ENCODE data around the gene TTC13. TPM values are rescaled to one million over a fixed set of nuclear protein-coding genes. Genes with fewer than 3 reads are reported as not detected.

TTC13 gene
- total and polyA plus RNA-seq, 4 donors: 2.6 to 17.5 (median 6.8) TPM

GRCh38 chr1:230948903-230949302 is 29.8 kb downstream of the TTC13 start:
- no peak for DNase-seq (ENCODE audit: low spot score)
- H3K4me3 ChIP-seq (ENCODE audit: low read depth in 1 of 3, low read length in 3 of 3): no peak overlapping the region
- H3K27ac ChIP-seq (ENCODE audit: low read depth in 1 of 2, low read length in 2 of 2): no peak overlapping the region
- no peak overlapping the region for H3K9ac ChIP-seq (ENCODE audit: low read depth in 1 of 2, low read length in 2 of 2)
- no peaks in the 10 kb centered on the region for H3K27me3 ChIP-seq (ENCODE audit: control insufficient read depth in 4 of 4, insufficient read depth in 4 of 4, low read length in 3 of 4)
- no peaks in the 10 kb centered on the region for H3K9me3 ChIP-seq (ENCODE audit: control insufficient read depth in 4 of 4, low read length in 3 of 4)
- peaks cover 0 to 12% (median 11%) of the 10 kb centered on the region in 4 donors for H3K36me3 ChIP-seq (ENCODE audit: control insufficient read depth in 4 of 4, insufficient read depth in 3 of 4, low read depth in 1 of 4, low read length in 3 of 4)
- TF ChIP-seq HNF4G (IDR thresholded peaks at IDR 0.05) (no peak), FOXA2 (IDR thresholded peaks at IDR 0.05) (no peak), YY1 (IDR thresholded peaks at IDR 0.05) (no peak)
- no peaks in the 10 kb centered on the region for H3K4me1 ChIP-seq (ENCODE audit: control insufficient read depth in 4 of 4, insufficient read depth in 4 of 4, low read length in 3 of 4)
- WGBS: 94% methylated on average over 3 of the region's 3 CpGs

GRCh38 chr1:230948301-230948700 is 30.4 kb downstream of the TTC13 start:
- 97% methylated on average over 1 of the region's 1 CpG for WGBS
- no peaks in the 10 kb centered on the region for H3K9me3 ChIP-seq (ENCODE audit: control insufficient read depth in 4 of 4, low read length in 3 of 4)
- no peak overlapping the region for H3K27ac ChIP-seq (ENCODE audit: low read depth in 1 of 2, low read length in 2 of 2)
- no peak overlapping the region for H3K9ac ChIP-seq (ENCODE audit: low read depth in 1 of 2, low read length in 2 of 2)
- no peaks in the 10 kb centered on the region for H3K27me3 ChIP-seq (ENCODE audit: control insufficient read depth in 4 of 4, insufficient read depth in 4 of 4, low read length in 3 of 4)
- H3K36me3 ChIP-seq (ENCODE audit: control insufficient read depth in 4 of 4, insufficient read depth in 3 of 4, low read depth in 1 of 4, low read length in 3 of 4): peaks cover 0 to 8% (median 7%) of the 10 kb centered on the region in 4 donors
- TF ChIP-seq TAF1 (conservative IDR thresholded peaks at IDR 0.05): no peak
- TF ChIP-seq GABPA (IDR thresholded peaks at IDR 0.05 in 1 of 2, conservative IDR thresholded peaks at IDR 0.05 in 1 of 2): no peak
- TF ChIP-seq ZBTB33 (IDR thresholded peaks at IDR 0.05): no peak
- no peak for TF ChIP-seq ATF3 (IDR thresholded peaks at IDR 0.05)
- no peak for TF ChIP-seq RAD21 (IDR thresholded peaks at IDR 0.05)
- TF ChIP-seq REST (IDR thresholded peaks at IDR 0.05): no peak
- TF ChIP-seq CTCF (IDR thresholded peaks at IDR 0.05; ENCODE audit: low read depth, low read length, missing input control): no peak
- no peak for TF ChIP-seq NR2F2 (IDR thresholded peaks at IDR 0.05)
- DNase-seq (ENCODE audit: low spot score): no peak
- no peak overlapping the region for H3K4me3 ChIP-seq (ENCODE audit: low read depth in 1 of 3, low read length in 3 of 3)
- no peaks in the 10 kb centered on the region for H3K4me1 ChIP-seq (ENCODE audit: control insufficient read depth in 4 of 4, insufficient read depth in 4 of 4, low read length in 3 of 4)
